LNCaP clone FGC (cell line): ENCODE results near the gene KRT24.
A peak's percentile ranks its signal among the peaks of the same experiment; 100 is the strongest.

Experiments
- DNase-seq: peaks from one replicate; pipeline ENCODE4 v3.0.0-alpha.2; 2011; ENCODE audit warnings: low read depth
- H3K4me3 ChIP-seq: 2 replicates; pipeline ENCODE4 v1.5.1; 2011; ENCODE audit warnings: mild to moderate bottlenecking, low read depth, low read length, control low read depth
- CTCF ChIP-seq: IDR thresholded peaks from 2 replicates; pipeline ENCODE4 v1.5.1; 2012; ENCODE audit warnings: mild to moderate bottlenecking; ENCODE audit not compliant: control insufficient read depth, insufficient read depth; ENCODE audit errors: extremely low read depth

KRT24 gene

DNA sequence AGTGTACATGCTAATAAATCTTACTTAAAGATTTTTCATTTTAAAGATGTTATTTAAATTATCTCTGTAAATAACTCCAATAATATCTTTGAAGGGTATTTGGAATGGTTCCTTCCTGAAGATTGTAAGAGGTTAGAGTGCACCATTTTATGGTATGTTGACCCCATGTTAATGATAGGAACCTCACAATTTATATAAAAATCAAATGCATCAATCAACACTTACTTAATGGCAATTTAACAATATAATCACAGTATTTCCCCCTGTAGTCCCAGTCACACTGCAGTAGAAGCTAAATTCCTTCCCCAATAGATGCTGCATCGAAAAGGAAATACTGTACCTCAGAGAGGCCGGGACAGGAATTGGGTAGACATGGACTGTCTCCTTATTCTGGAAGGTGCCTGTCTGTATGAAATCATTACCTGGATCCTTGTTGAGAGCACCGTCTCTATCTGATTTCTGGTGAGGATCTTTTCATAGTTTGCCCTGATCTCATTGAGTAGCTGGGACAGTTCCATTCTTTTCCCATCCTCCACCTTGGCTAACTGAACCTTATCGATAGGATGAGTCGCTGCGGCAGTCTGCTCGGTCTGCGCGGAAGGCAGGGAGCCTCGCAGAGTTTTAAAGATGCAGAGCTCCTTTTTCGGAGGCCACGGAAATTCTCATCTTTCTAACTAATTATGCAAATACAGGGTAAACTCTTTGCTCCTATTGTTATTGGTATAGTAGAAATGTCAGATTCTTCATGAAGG lies 38.8 kb downstream of the KRT24 start, which contains the start of gene KRT222:
Gene KRT222 (minus strand): TSS at position 596 of the 752 bp plus-strand sequence. CDS start 78 bp downstream, at position 518.
- no peak within 1 kb of the TSS for H3K4me3 ChIP-seq
- no peak for DNase-seq
- TF ChIP-seq CTCF, result no peak

- no peak overlapping the region for H3K4me3 ChIP-seq
- no peak for DNase-seq
- no peak for TF ChIP-seq CTCF
Observed at GRCh38 chr17:40663252-40663651, 40.3 kb downstream of the KRT24 start.

DNA sequence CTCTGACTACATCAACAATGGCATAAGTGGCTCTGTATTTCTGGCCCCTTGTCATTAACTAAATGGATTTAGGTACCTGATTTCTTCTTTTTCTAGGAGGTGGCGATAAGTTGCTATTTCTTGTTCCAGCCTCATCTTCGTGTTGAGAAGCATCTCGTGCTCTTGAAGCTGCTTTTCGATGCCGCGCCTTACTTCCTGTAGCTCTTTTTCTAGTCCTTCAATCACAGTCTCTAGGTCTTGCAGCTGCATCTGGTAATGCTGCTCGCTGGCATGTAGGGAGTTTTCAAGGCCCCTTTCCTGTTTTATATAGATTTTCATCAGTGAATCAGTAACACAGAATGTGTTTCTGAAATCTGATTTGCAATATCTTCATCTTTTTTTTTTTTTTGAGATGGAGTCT lies 43.6 kb downstream of the KRT24 start:
- no peak for TF ChIP-seq CTCF
- H3K4me3 ChIP-seq, result no peak overlapping the region
- no peak for DNase-seq

DNA sequence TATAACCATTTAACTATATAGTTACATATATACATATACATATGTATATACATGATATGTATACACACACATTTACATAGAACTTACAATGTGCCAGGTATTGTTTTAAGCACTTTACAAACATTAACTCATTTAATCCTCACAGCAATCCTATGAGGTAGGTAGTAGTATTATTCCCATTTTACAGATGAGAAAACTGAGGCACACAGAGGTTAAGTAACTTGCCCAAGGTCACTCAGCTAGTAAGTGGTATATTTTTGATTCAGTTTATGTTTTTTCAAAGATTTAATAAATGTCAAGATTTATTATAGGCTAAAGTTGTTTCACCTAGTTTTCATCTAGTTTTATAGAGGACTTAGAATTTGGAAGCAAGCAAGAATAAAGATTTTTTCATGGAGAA lies 45.2 kb downstream of the KRT24 start:
- H3K4me3 ChIP-seq, result no peak overlapping the region
- no peak for DNase-seq
- TF ChIP-seq CTCF, result no peak

DNA sequence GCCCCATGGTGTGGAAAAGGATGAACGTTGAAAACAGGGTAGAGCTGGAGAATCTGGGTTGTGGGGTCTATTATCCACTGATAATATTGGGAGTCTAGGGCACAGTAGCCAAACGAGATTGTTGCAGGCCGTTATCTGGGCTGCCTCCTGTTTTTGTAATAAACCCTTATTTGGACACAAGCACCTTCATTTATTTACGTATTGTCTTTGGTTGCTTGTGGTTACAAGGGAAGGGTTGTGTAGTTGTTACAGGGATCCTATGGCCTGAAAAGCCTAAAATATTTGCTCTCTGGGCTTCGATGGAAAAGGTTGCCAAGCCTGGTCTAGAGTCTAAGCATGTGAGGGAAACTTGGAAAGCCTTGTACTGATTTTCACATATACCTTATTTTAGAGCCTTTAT lies 51.6 kb downstream of the KRT24 start:
- no peak for TF ChIP-seq CTCF
- no peak overlapping the region for H3K4me3 ChIP-seq
- no peak for DNase-seq

GRCh38 chr17:40648384-40648968 lies 55.1 kb downstream of the KRT24 start:
- no peak for DNase-seq
- no peak for TF ChIP-seq CTCF
- peak overlapping the region; percentile 87 for H3K4me3 ChIP-seq
